ENCODE results near the gene MYO15B. TPM values are rescaled to one million over a fixed set of nuclear protein-coding genes. Genes with fewer than 3 reads are reported as not detected.
"Not testable (repeated sequence)": the region's sequence is repeated elsewhere in the genome, so short reads cannot be mapped to it uniquely, and the experiment has no call there.

The MYO15B gene
- polyA plus RNA-seq, 2 donors, result 27.8 to 89.5 TPM

DNA sequence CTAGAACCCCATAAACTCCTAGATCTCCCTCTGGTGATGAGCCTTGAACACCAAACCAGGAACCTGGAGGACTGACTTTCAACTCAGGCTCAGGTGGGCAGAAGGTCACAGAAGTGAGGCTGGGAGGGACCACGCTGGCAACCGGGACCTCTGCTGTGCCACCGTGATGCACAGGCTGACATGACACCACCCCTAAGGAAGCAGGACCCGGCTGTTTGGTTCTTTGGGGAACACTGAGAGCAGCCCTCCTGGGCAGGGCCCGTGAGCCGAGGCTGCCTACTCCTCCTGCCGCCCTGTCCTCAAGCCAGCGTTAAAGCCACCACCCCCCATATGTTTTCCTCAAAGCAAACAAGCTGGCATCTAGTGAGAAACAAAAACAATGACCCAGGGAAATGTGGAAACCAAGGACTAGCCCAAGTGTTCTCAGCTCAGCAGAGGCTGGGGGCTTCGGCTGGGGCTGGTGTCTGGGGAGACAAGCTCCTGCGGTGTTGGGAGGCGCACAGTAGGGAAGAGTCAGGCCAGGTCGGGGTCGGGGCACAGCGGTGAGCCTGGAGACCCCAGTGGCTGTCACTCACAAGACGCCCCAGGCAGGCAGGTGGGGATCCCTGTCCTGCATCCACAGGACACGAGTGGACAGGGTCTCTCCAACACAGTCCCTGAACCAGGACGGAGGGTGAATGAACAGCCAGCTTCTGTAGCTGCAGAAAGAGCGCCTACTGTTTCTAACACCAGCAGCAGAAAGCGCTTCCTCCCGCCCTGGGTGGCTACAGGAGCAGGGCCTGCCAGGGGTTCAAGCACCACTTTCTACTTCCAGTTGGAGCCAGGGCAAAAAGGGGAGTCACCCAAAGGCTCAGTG is 47.4 kb downstream of the MYO15B start:
- no peak overlapping the region for H3K27ac ChIP-seq (ENCODE audit: low read depth in 2 of 2, low read length in 1 of 2)
- peaks cover 0 to 13% of the 10 kb centered on the region in 2 donors for H3K36me3 ChIP-seq (ENCODE audit: control insufficient read depth in 2 of 2, insufficient read depth in 2 of 2, low read length in 1 of 2)
- peak overlapping the region in 1 of 2 donors; percentile 0 for H3K4me3 ChIP-seq (ENCODE audit: low read depth in 1 of 2, low read length in 2 of 2)
- WGBS, 2 donors, result 83 to 85% methylated on average over 20 of the region's 20 CpGs
- no peaks in the 10 kb centered on the region for H3K9me3 ChIP-seq (ENCODE audit: control insufficient read depth in 2 of 2, insufficient read depth in 1 of 2, low read depth in 1 of 2, low read length in 1 of 2)
- H3K4me1 ChIP-seq (ENCODE audit: control insufficient read depth in 2 of 2, insufficient read depth in 2 of 2, low read length in 1 of 2), result peaks cover 10 to 14% of the 10 kb centered on the region in 2 donors
- H3K27me3 ChIP-seq (ENCODE audit: control insufficient read depth in 1 of 2, insufficient read depth in 2 of 2, low read length in 2 of 2), result no peaks in the 10 kb centered on the region

DNA sequence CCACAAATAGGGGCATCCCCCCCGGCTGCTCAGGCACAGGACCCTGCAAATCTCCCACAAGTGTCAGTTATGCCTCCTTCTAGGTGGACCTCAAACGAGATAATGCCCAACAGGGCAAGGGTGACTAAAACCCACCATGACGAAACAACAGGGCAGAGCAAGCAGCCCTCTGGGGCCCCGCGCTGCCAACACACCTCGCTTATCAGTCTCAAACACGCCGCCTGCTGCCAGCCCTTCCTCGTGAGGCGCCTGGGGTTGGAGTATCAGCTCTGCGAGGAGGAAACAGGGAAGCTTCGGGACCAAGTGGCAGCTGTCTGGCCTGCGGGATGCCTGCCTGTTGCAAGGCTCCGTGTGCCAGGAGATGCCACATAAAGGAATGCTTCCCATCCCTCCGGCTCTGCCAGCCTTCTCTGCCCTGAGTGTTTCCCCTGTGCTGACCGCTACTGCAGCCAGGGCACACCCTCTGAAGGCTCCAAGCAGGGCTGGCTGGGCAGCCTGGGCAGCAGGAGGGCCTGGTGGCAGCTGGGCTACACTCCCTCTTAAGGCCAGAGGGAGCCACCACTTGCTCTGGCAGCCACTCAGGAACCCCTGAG is 48.1 kb downstream of the MYO15B start:
- 60 to 84% methylated on average over 16 of the region's 16 CpGs for WGBS, 2 donors
- Histone ChIP-seq H3K9me3 (ENCODE audit: control insufficient read depth in 2 of 2, insufficient read depth in 1 of 2, low read depth in 1 of 2, low read length in 1 of 2) (no peaks in the 10 kb centered on the region), H3K4me3 (ENCODE audit: low read depth in 1 of 2, low read length in 2 of 2) (no peak overlapping the region), H3K27ac (ENCODE audit: low read depth in 2 of 2, low read length in 1 of 2) (peak overlapping the region in 1 of 2 donors; percentile 20), H3K27me3 (ENCODE audit: control insufficient read depth in 1 of 2, insufficient read depth in 2 of 2, low read length in 2 of 2) (no peaks in the 10 kb centered on the region), H3K4me1 (ENCODE audit: control insufficient read depth in 2 of 2, insufficient read depth in 2 of 2, low read length in 1 of 2) (peaks cover 10 to 18% of the 10 kb centered on the region in 2 donors), H3K36me3 (ENCODE audit: control insufficient read depth in 2 of 2, insufficient read depth in 2 of 2, low read length in 1 of 2) (peaks cover 0 to 10% of the 10 kb centered on the region in 2 donors)

DNA sequence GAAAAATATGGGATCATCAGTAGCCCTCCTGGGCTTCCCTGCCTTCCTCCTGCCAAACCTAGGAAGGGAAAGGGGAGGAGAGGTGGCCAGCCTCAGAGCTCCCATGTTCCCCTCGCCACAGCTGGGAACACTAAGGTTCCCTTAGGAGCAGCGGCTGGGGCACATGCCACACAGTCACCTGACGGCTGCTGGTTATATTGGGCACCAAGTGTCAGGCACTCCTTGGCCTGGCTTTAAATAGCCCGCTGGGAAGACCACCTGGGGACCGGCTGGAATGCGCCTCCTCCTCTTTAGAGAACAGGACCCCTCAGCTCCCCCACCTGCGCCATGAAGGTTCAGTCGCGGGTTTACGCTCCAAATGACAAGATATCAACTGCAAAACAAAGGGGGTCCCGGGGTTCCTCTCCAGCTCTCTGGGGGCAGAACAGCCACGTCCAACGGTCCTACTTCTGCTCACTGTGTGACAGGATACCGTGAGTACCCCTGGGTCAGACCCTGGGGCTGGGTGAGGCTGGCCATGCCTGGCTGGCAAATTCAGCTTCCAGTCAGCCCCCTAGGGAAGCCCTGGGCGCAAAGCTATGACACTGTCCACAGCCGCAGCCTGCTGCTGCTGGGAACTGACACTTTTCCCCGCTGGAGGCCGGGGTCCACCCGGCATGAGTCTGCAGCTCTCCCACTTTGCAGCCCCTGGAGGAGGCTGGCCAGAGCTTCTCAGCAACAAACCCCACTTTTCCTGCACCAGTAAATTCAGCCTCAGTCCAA is 49.0 kb downstream of the MYO15B start:
- no peaks in the 10 kb centered on the region for H3K27me3 ChIP-seq (ENCODE audit: control insufficient read depth in 1 of 2, insufficient read depth in 2 of 2, low read length in 2 of 2)
- H3K36me3 ChIP-seq (ENCODE audit: control insufficient read depth in 2 of 2, insufficient read depth in 2 of 2, low read length in 1 of 2), result peaks cover 0 to 9% of the 10 kb centered on the region in 2 donors
- no peak overlapping the region for H3K4me3 ChIP-seq (ENCODE audit: low read depth in 1 of 2, low read length in 2 of 2)
- H3K9me3 ChIP-seq (ENCODE audit: control insufficient read depth in 2 of 2, insufficient read depth in 1 of 2, low read depth in 1 of 2, low read length in 1 of 2), result no peaks in the 10 kb centered on the region
- 89 to 92% methylated on average over 19 of the region's 19 CpGs for WGBS, 2 donors
- peaks cover 10 to 21% of the 10 kb centered on the region in 2 donors for H3K4me1 ChIP-seq (ENCODE audit: control insufficient read depth in 2 of 2, insufficient read depth in 2 of 2, low read length in 1 of 2)
- H3K27ac ChIP-seq (ENCODE audit: low read depth in 2 of 2, low read length in 1 of 2), result no peak overlapping the region

DNA sequence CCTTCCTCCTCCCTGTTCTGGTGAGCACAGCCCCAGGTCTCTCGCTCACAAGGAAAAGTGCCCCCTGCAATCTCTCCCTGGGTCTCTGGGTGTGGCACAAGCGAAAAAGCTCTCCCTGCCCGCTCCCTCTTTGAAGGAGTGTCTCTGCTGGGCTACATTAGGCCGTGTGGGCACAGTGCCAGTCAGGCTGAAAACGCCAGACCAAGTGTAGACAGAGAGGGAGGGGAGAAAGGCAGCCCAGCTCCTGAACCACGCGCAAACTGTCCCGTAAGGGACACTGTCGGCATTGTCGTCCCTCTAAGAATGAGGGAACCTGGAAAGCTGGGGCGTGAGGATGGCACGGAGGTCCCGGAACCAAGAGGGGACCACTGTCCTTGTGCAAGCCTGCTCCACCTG is 49.5 kb downstream of the MYO15B start:
- Histone ChIP-seq H3K36me3 (ENCODE audit: control insufficient read depth in 2 of 2, insufficient read depth in 2 of 2, low read length in 1 of 2) (peaks cover 0 to 9% of the 10 kb centered on the region in 2 donors), H3K4me3 (ENCODE audit: low read depth in 1 of 2, low read length in 2 of 2) (no peak overlapping the region), H3K27me3 (ENCODE audit: control insufficient read depth in 1 of 2, insufficient read depth in 2 of 2, low read length in 2 of 2) (no peaks in the 10 kb centered on the region), H3K9me3 (ENCODE audit: control insufficient read depth in 2 of 2, insufficient read depth in 1 of 2, low read depth in 1 of 2, low read length in 1 of 2) (no peaks in the 10 kb centered on the region), H3K27ac (ENCODE audit: low read depth in 2 of 2, low read length in 1 of 2) (no peak overlapping the region), H3K4me1 (ENCODE audit: control insufficient read depth in 2 of 2, insufficient read depth in 2 of 2, low read length in 1 of 2) (peaks cover 10 to 27% of the 10 kb centered on the region in 2 donors)
- WGBS, 2 donors, result 77 to 81% methylated on average over 13 of the region's 13 CpGs

DNA sequence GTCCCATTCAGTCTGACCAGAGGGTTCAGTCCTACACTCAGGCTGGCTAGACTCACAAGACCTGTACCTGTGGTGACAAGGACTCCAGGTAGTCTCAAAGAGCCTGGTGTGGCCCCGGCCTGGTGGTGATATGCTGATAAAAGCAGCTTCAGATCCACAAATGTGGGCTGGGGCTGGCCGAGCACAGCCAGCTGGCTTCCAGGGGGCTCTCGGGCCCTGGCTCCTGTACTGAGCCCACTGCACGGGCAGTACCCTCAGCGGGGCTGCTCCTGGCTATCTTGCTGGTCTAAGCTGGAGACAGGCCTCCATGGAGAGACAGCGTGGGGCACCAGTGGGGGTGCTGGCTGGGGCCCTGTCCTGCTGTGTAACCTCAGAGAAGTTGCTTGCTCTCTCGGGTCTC is 50.0 kb downstream of the MYO15B start:
- no peak overlapping the region for H3K4me3 ChIP-seq (ENCODE audit: low read depth in 1 of 2, low read length in 2 of 2)
- H3K27me3 ChIP-seq (ENCODE audit: control insufficient read depth in 1 of 2, insufficient read depth in 2 of 2, low read length in 2 of 2), result no peaks in the 10 kb centered on the region
- H3K9me3 ChIP-seq (ENCODE audit: control insufficient read depth in 2 of 2, insufficient read depth in 1 of 2, low read depth in 1 of 2, low read length in 1 of 2), result no peaks in the 10 kb centered on the region
- H3K27ac ChIP-seq (ENCODE audit: low read depth in 2 of 2, low read length in 1 of 2), result no peak overlapping the region
- peaks cover 0 to 9% of the 10 kb centered on the region in 2 donors for H3K36me3 ChIP-seq (ENCODE audit: control insufficient read depth in 2 of 2, insufficient read depth in 2 of 2, low read length in 1 of 2)
- 90 to 95% methylated on average over 7 of the region's 7 CpGs for WGBS, 2 donors
- H3K4me1 ChIP-seq (ENCODE audit: control insufficient read depth in 2 of 2, insufficient read depth in 2 of 2, low read length in 1 of 2), result peaks cover 10 to 28% of the 10 kb centered on the region in 2 donors

DNA sequence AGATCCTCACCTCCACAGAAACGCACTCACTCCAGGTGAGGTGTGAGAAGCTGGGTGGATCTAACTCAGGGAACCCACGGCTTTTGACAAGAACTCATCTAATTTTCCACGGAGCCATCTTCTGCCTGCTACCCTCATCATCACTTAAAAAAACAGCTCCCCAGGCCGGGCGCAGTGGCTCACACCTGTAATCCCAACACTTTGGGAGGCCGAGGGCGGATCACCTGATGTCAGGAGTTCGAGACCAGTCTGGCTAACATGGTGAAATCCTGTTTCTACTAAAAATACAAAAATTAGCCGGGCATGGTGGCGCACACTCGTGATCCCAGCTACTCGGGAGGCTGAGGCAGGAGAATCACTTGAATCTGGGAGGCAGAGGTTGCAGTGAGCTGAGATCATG is 50.4 kb downstream of the MYO15B start:
- 96% methylated on average over 12 of the region's 12 CpGs for WGBS, 2 donors
- not testable (repeated sequence) for H3K36me3 ChIP-seq (ENCODE audit: control insufficient read depth in 2 of 2, insufficient read depth in 2 of 2, low read length in 1 of 2); H3K9me3 ChIP-seq (ENCODE audit: control insufficient read depth in 2 of 2, insufficient read depth in 1 of 2, low read depth in 1 of 2, low read length in 1 of 2); H3K27ac ChIP-seq (ENCODE audit: low read depth in 2 of 2, low read length in 1 of 2); H3K27me3 ChIP-seq (ENCODE audit: control insufficient read depth in 1 of 2, insufficient read depth in 2 of 2, low read length in 2 of 2); H3K4me3 ChIP-seq (ENCODE audit: low read depth in 1 of 2, low read length in 2 of 2)
- H3K4me1 ChIP-seq (ENCODE audit: control insufficient read depth in 2 of 2, insufficient read depth in 2 of 2, low read length in 1 of 2), result peaks cover 9 to 27% of the 10 kb centered on the region in 2 donors

DNA sequence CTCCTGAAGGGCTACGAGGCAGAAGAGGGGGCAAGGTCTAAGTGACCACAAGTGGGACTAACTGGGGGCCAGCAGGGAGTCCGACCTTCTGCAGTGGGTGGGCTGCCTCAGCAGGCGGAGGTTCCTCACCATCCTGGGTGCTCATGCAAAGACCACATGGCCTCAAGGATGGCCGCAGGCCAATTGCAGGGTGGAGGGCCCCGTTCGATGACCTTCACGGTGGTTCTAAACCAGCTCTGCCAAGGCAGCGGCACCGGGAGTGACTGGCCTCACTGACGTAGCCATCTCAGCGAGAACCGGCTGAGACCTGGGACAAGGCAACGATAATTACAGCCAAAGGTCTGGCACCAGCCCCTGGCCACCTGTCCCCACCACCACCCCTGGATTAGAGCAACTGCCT is 51.3 kb downstream of the MYO15B start:
- Histone ChIP-seq H3K4me3 (ENCODE audit: low read depth in 1 of 2, low read length in 2 of 2) (peak overlapping the region; percentile 31 to 64), H3K27ac (ENCODE audit: low read depth in 2 of 2, low read length in 1 of 2) (peak overlapping the region in 1 of 2 donors; percentile 94), H3K27me3 (ENCODE audit: control insufficient read depth in 1 of 2, insufficient read depth in 2 of 2, low read length in 2 of 2) (no peaks in the 10 kb centered on the region), H3K4me1 (ENCODE audit: control insufficient read depth in 2 of 2, insufficient read depth in 2 of 2, low read length in 1 of 2) (peaks cover 6 to 24% of the 10 kb centered on the region in 2 donors), H3K36me3 (ENCODE audit: control insufficient read depth in 2 of 2, insufficient read depth in 2 of 2, low read length in 1 of 2) (peaks cover 0 to 9% of the 10 kb centered on the region in 2 donors), H3K9me3 (ENCODE audit: control insufficient read depth in 2 of 2, insufficient read depth in 1 of 2, low read depth in 1 of 2, low read length in 1 of 2) (no peaks in the 10 kb centered on the region)
- 90 to 95% methylated on average over 13 of the region's 13 CpGs for WGBS, 2 donors

DNA sequence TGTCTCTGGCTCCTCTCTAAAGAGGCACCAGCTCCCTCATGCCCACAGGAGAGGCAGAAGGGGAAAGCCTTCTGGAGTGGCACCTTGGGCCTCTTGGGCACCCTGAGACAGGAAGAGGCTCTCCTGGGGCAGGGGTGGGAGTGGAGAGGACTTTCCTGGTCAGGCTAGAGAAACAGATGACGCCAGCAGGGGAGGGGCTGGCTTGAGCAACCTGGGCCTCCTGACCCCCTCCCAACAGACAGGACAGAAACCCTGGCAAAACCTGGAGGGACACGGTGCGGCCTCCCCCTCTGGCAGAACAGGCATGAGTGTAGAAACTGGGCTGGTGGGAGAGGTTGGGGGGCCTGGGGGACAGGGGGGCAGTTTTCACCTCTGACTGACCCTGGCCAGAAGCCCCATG is 51.7 kb downstream of the MYO15B start:
- peak overlapping the region; percentile 31 to 64 for H3K4me3 ChIP-seq (ENCODE audit: low read depth in 1 of 2, low read length in 2 of 2)
- no peaks in the 10 kb centered on the region for H3K9me3 ChIP-seq (ENCODE audit: control insufficient read depth in 2 of 2, insufficient read depth in 1 of 2, low read depth in 1 of 2, low read length in 1 of 2)
- no peaks in the 10 kb centered on the region for H3K27me3 ChIP-seq (ENCODE audit: control insufficient read depth in 1 of 2, insufficient read depth in 2 of 2, low read length in 2 of 2)
- H3K36me3 ChIP-seq (ENCODE audit: control insufficient read depth in 2 of 2, insufficient read depth in 2 of 2, low read length in 1 of 2), result peaks cover 0 to 9% of the 10 kb centered on the region in 2 donors
- H3K27ac ChIP-seq (ENCODE audit: low read depth in 2 of 2, low read length in 1 of 2), result peak overlapping the region; percentile 90 to 94
- peaks cover 2 to 20% of the 10 kb centered on the region in 2 donors for H3K4me1 ChIP-seq (ENCODE audit: control insufficient read depth in 2 of 2, insufficient read depth in 2 of 2, low read length in 1 of 2)
- WGBS, 2 donors, result 88 to 90% methylated on average over 3 of the region's 3 CpGs

DNA sequence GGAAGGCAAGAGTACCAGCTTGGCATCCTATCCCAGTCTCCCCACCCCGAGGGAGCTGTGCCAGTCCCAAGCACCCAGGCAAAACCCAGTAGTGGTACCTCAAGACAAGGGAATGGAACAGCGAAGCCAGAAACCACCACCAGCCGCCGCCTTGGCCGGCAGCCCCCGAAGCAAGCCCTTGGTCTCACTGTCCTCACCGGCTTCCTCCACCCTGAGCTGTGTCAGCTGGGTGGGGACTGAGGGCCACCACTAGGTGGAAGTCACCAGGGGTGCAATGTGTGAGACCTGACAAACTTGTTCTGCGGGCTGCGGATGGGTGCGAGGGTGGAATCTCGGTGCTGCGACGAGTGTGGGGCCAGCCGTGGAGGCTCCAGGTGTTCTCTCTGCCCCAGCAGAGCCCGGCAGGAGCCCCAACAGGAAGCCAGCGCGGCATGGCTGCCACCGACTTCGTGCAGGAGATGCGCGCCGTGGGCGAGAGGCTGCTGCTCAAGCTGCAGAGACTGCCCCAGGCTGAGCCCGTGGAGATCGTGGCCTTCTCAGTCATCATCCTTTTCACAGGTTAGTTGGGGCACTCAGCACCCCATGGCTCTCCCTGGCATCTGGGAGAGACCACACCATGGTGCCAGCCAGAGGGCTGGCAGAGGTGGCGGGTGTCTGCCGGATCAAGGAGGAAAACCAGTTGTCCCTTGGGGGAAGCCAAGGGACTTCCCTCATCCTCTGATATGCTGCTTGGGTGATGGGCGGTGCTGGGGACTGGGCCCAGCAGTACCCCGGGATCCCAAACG is 52.4 kb downstream of the MYO15B start:
- Histone ChIP-seq H3K4me1 (ENCODE audit: control insufficient read depth in 2 of 2, insufficient read depth in 2 of 2, low read length in 1 of 2) (peaks cover 0 to 20% of the 10 kb centered on the region in 2 donors), H3K4me3 (ENCODE audit: low read depth in 1 of 2, low read length in 2 of 2) (peak overlapping the region; percentile 58 to 64), H3K36me3 (ENCODE audit: control insufficient read depth in 2 of 2, insufficient read depth in 2 of 2, low read length in 1 of 2) (peaks cover 0 to 9% of the 10 kb centered on the region in 2 donors)

More for the DNA sequence above, 52.4 kb downstream of the MYO15B start:
- H3K27ac ChIP-seq (ENCODE audit: low read depth in 2 of 2, low read length in 1 of 2), result peak overlapping the region; percentile 90 to 94
- no peaks in the 10 kb centered on the region for H3K27me3 ChIP-seq (ENCODE audit: control insufficient read depth in 1 of 2, insufficient read depth in 2 of 2, low read length in 2 of 2)
- WGBS, 2 donors, result 64 to 74% methylated on average over 30 of the region's 30 CpGs
- no peaks in the 10 kb centered on the region for H3K9me3 ChIP-seq (ENCODE audit: control insufficient read depth in 2 of 2, insufficient read depth in 1 of 2, low read depth in 1 of 2, low read length in 1 of 2)

Measured in esophagus (tissue), 2 donors.